ENCODE measurements around the gene RAB8B.

- no peak for TF ChIP-seq POLR2A (IDR thresholded peaks at IDR 0.05; ENCODE audit: low read length)
- no peak for TF ChIP-seq GATA1 (IDR thresholded peaks at IDR 0.05; ENCODE audit: low read depth, low read length)
These were observed 13.1 kb upstream of the RAB8B start for GRCh38 chr15:63176302-63176701.
